Fibroblast of gingiva (primary cell): ENCODE data around the gene MTF1.

Experiments used
- DNase-seq: peaks from one replicate; pipeline ENCODE4 v3.0.0-alpha.2; 2011; ENCODE audit warnings: low read depth

MTF1 gene

DNA sequence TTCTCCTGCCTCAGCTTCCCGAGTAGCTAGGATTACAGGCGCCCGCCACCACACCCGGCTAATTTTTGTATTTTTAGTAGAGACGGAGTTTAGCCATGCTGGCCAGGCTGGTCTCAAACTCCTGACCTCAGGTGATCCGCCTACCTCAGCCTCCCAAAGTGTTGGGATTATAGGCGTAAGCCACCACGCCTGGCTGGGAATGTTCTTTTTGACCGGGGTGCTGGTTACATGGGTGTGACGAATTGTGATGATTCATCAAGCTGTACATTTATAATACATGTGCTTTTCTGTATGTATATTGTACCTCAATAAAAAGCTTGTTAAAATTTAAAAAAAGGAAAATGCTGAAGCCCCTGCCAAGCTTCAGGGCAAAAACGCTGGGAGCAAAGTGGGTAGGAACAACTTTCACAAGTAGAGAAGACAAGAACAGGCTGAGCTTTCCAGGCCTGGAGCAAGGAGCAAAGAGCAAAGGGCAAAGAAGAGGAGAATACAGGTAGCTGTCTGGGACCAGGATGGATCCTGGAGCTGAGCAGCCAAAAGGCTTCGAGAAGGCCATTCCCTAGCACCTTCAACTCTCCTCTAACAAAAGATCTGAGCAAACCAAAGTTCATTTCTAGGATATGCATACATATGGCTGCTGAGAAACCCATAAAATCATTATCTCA, 30.9 kb downstream of the MTF1 start:
- DNase-seq: no peak

DNA sequence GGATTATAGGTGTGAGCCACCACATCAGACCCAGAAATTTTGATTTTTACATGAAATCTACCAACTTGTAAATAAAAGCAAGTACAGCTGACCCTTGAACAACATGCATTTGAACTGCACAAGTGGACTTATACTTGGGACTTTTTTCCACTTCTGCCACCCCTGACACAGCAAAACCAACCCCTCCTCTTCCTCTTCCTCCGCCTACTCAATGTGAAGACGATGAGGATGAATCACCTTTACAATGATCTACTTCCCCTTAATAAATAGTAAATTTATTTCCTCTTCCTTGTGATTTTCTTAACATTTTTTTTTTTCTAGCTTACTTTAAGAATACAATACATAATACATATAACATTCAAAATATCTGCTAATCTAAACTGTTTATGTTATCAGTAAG, 33.9 kb downstream of the MTF1 start:
- no peak for DNase-seq

GRCh38 chr1:37824001-37824400, 35.4 kb downstream of the MTF1 start:
- DNase-seq: no peak

GRCh38 chr1:37822906-37823815, 36.2 kb downstream of the MTF1 start:
- no peak for DNase-seq

- DNase-seq: no peak
Observed at GRCh38 chr1:37821481-37821880, 37.9 kb downstream of the MTF1 start.

- DNase-seq: no peak
Observed at GRCh38 chr1:37817481-37817880, 41.9 kb downstream of the MTF1 start.

DNA sequence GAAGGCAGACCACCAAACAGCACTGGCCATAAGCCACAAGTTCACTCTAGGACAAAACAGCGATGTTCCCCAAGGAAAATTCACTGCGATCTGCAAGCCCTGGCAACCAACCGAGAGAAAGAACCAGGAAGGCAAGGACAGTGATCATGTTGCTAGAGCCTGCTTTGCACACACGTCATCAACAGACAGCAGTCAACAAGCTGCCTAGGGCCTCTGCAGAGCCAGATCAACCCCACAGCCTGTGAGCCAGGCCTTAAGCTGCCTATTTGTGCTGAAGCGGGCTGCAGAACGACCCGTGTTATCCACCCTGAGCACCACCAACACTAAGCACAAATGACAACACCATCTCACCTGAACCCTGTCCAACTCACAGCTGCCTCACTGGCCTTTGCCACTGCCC, 45.1 kb downstream of the MTF1 start:
- peak; percentile 53 for DNase-seq

- DNase-seq: peak; percentile 50
Observed at GRCh38 chr1:37813529-37814145, 45.8 kb downstream of the MTF1 start.

GRCh38 chr1:37811027-37811655, 48.3 kb downstream of the MTF1 start:
- DNase-seq: peak; percentile 72

DNA sequence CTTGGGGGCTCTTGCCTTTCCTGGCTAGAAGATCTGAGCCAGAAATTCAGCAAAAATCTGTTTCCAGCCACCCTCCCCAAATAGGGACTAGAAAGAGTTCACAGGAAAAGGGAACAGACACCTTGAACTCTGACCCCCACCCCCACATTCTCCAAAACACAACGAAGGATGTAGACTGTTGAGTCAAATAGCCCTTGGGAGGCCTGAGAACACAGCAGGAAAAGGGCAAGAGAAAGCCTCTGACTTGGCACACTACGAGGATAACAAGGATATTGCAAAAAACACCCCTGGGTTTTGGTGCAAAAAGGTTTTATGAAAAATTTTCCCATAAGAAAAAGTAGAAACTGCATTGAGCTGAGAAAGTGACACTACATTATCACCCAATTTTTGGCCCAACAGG, 49.5 kb downstream of the MTF1 start:
- peak; percentile 47 for DNase-seq

- DNase-seq: peak; percentile 83
Observed at GRCh38 chr1:37808369-37809319, 50.7 kb downstream of the MTF1 start.

- peak; percentile 92 for DNase-seq
Observed at GRCh38 chr1:37807555-37808368, 51.6 kb downstream of the MTF1 start, which contains the start of the genes C1orf122 and YRDC. Gene C1orf122 (plus strand): TSS chr1:37807790. CDS start chr1:37808405, 615 bp downstream. Gene YRDC (minus strand): TSS chr1:37808208. CDS start chr1:37808180, 28 bp downstream.

- no peak for DNase-seq
Observed at GRCh38 chr1:37807220-37807554, 52.2 kb downstream of the MTF1 start.

DNA sequence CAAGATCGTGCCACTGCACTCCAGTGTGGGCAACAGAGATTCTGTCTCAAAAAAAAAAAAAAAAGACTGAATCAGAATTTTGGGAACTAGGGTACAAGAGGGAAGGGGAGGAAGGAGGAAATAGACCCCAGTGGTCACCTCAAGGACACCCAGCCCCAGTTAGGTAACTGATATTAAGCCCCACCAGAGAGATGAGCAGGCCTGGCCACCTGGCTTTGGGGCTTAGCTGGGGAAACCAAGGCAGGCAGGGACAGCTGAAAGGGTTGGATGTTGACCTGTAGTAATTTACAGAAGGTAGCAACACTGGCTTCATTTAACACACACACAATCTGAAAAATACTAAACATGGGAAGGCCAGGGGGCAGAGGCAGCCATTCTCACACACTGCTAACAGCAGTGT, 57.0 kb downstream of the MTF1 start:
- DNase-seq: no peak

DNA sequence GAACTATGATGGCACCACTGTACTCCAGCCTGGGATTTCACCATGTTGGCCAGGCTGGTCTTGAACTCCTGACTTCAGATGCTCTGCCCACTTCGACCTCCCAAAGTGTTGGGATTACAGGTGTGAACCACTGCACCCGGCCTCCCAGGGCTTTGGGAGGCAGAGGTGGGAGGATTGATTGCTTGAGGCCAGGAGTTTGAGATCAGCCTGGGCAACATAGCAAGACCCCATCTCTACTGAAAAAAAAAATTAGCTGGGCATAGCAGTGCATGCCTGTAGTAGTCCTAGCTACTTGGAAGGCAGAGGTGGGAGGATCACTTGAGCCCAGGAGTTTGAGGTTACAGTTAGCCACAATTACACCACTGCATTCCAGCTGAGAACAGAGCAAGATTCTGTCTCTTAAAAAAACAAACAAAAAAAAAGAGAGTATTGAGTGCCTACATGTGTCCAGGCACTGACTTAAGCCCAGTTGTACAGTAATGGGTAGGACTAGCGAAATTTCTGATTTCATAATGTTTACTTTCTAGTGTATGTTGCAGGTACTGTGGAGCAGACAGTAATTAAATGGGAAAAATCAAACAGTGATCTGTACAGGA, 61.5 kb downstream of the MTF1 start:
- DNase-seq: peak; percentile 72

DNA sequence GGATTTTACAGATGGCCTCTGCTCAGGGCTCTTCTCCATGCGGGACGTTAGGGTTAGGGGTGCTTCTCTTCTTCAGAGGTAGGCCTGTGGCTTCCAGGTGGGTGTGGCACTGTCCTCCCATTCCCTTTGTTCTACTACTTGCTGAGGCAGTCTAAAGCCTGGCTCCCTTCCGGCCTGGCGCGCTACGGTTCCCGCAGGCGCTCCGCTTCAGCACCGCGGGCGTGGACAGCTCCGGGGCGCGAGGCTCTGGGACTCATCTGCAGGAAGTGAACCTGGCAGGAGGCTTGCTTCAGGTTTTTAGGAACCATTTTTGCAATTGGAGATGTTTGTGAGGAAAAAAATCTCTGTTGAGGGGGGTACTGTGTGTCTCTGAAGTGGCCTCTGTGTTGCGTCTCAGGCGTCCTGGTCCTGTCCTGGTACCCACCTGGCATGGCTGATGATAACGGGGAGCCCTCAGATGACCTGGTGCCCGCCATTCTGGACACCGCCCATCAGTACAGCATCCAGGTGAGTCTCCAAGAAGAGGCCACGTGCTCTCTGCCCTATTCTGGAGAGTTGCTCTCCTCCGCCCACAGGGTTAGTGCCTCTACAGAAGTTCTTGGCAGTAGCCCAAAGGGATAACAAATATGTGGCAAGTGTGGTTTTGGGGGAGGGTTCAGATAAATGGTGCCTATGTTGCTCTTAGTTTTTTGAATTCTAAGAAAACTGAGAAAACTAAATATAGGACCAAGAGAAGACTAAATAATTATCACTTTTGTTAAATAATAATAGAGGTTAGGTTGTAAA, 63.9 kb downstream of the MTF1 start:
- DNase-seq: peak; percentile 25

GRCh38 chr1:37794372-37795339, 64.7 kb downstream of the MTF1 start:
- DNase-seq: no peak
